HCT116 (cell line): ENCODE results near the gene CMBL. TPM values are rescaled to one million over a fixed set of nuclear protein-coding genes. Genes with fewer than 3 reads are reported as not detected.

Experiments used
- ATAC-seq: fragments of 200-7000 bp; cut with Tn5 transposase; 2 replicates; pipeline ENCODE4 v1.9.1; 2020; ENCODE audit warnings: mild to moderate bottlenecking, moderate library complexity
- BruUV-seq: library from RNA; stranded (reverse); fragments of 400-500 nt; replicated peaks from 2 replicates; lab custom pipeline; 2021; lab: Mats Ljungman, UMichigan
- CTCF ChIA-PET: fragments of 300-600 bp; sonication (Branson Sonifier 250); formaldehyde crosslinking; loops from one replicate; lab custom pipeline; 2021; ENCODE audit warnings: antibody characterized with exemption; lab: Charles Lee
- POLR2A ChIA-PET: fragments of 300-600, 350-600 bp; sonication (Branson Sonifier 250); formaldehyde crosslinking; loops from one replicate; lab custom pipeline; 2021; ENCODE audit warnings: antibody characterized with exemption; lab: Charles Lee
- RAD21 ChIA-PET, 2 experiments: fragments of 300-600 bp; sonication (Branson Sonifier 250); formaldehyde crosslinking; loops; one replicate each; lab custom pipeline; 2023; ENCODE audit warnings: low total read pairs in 2 of 2; ENCODE audit not compliant: uncharacterized antibody in 2 of 2, unreplicated experiment in 2 of 2, low non-redundant PET in 1 of 2; lab: Charles Lee
- DNase-seq: peaks from one replicate; pipeline ENCODE4 v3.0.0-alpha.2; 2010; ENCODE audit warnings: low read depth, low spot score
- H2AFZ ChIP-seq: fragments of 200-600 bp; shearing (Covaris generic), sonication (generic); 2 replicates; pipeline ENCODE4 v1.6.1; 2017; ENCODE audit warnings: low read depth, mixed run types, mixed read lengths, antibody characterized with exemption, low read length; ENCODE audit not compliant: poor library complexity, severe bottlenecking
- H3K27ac ChIP-seq: 2 replicates; pipeline ENCODE4 v1.5.1; 2012; ENCODE audit warnings: low read depth, low read length
- H3K27me3 ChIP-seq: fragments of 200-600 bp; sonication (generic); 2 replicates; pipeline ENCODE4 v1.6.1; 2016; ENCODE audit warnings: mixed run types, low read length, mixed read lengths; ENCODE audit not compliant: insufficient read depth
- H3K36me3 ChIP-seq, 2 experiments: fragments of 200-500 bp in 1 of 2; fragments of 200-600 bp in 1 of 2; sonication (Bioruptor generic) in 1 of 2; sonication (generic) in 1 of 2; 2 replicates each; pipeline versions ENCODE4 v1.5.1 to v1.6.1; 2014 to 2016; ENCODE audit warnings: low read length in 2 of 2, inconsistent platforms in 1 of 2, mixed read lengths in 1 of 2, mixed run types in 1 of 2; ENCODE audit not compliant: insufficient read depth in 2 of 2, control insufficient read depth in 1 of 2
- H3K4me1 ChIP-seq, 2 experiments: fragments of 200-600 bp in 1 of 2; sonication (generic) in 1 of 2; 2 replicates each; pipeline versions ENCODE4 v1.5.1 to v1.6.1; 2012 to 2017; ENCODE audit warnings: low read length in 2 of 2, inconsistent platforms in 1 of 2, mild to moderate bottlenecking in 1 of 2, mixed read lengths in 1 of 2, mixed run types in 1 of 2, moderate library complexity in 1 of 2; ENCODE audit not compliant: insufficient read depth in 2 of 2, control insufficient read depth in 1 of 2
- H3K4me2 ChIP-seq: fragments of 200-600 bp; sonication (generic); 2 replicates; pipeline ENCODE4 v1.6.1; 2017; ENCODE audit warnings: mixed run types, low read length, mixed read lengths
- H3K4me3 ChIP-seq, 2 experiments: fragments of 200-600 bp in 1 of 2; sonication (generic) in 1 of 2; replicated peaks in 1 of 2; 2 replicates each; pipeline ENCODE4 v1.5.1; 2011 to 2016; ENCODE audit warnings: low read length in 2 of 2, control low read depth in 1 of 2, low read depth in 1 of 2, mild to moderate bottlenecking in 1 of 2, mixed read lengths in 1 of 2, mixed run types in 1 of 2
- H3K79me2 ChIP-seq: fragments of 200-600 bp; sonication (generic); 2 replicates; pipeline ENCODE4 v1.6.1; 2017; ENCODE audit warnings: mild to moderate bottlenecking, mixed run types, low read length, moderate library complexity, mixed read lengths; ENCODE audit not compliant: insufficient read depth
- H3K9ac ChIP-seq: fragments of 200-600 bp; sonication (generic); 2 replicates; pipeline ENCODE4 v1.6.1; 2016; ENCODE audit warnings: low read length, mixed read lengths
- H3K9me2 ChIP-seq: fragments of 200-600 bp; sonication (generic), shearing (Covaris generic); 2 replicates; pipeline ENCODE4 v1.6.1; 2017; ENCODE audit warnings: mixed run types, mild to moderate bottlenecking, moderate library complexity; ENCODE audit not compliant: insufficient read depth
- H3K9me3 ChIP-seq, 2 experiments: fragments of 200-500 bp in 1 of 2; fragments of 200-600 bp in 1 of 2; sonication (Bioruptor generic) in 1 of 2; sonication (generic) in 1 of 2; 2 replicates each; pipeline ENCODE4 v1.6.1; 2014 to 2017; ENCODE audit warnings: low read length in 2 of 2, mixed read lengths in 2 of 2, inconsistent platforms in 1 of 2, low read depth in 1 of 2, mild to moderate bottlenecking in 1 of 2, mixed run types in 1 of 2, moderate library complexity in 1 of 2; ENCODE audit not compliant: control insufficient read depth in 1 of 2, insufficient read depth in 1 of 2
- H4K20me1 ChIP-seq: fragments of 200-600 bp; sonication (generic), shearing (Covaris generic); 2 replicates; pipeline ENCODE4 v1.6.1; 2017; ENCODE audit warnings: mixed run types, mild to moderate bottlenecking, moderate library complexity; ENCODE audit not compliant: insufficient read depth
- CBX3 ChIP-seq: IDR thresholded peaks from 2 replicates; pipeline ENCODE4 v1.6.1; 2012; ENCODE audit warnings: low read depth
- CEBPB ChIP-seq: IDR thresholded peaks from 2 replicates; pipeline ENCODE4 v1.6.1; 2012; ENCODE audit warnings: low read depth
- ELF1 ChIP-seq: IDR thresholded peaks from 2 replicates; pipeline ENCODE4 v1.6.1; 2012; ENCODE audit warnings: low read depth, borderline replicate concordance
- EZH2 ChIP-seq: fragments of 200-600 bp; sonication (generic); IDR thresholded peaks from 2 replicates; pipeline ENCODE4 v1.6.1; 2017; ENCODE audit warnings: antibody characterized with exemption, mixed run types
- EZH2phosphoT487 ChIP-seq: fragments of 200-600 bp; IDR thresholded peaks from 2 replicates; pipeline ENCODE4 v1.6.1; 2018; ENCODE audit warnings: antibody characterized with exemption, borderline replicate concordance
- FOSL1 ChIP-seq: IDR thresholded peaks from 2 replicates; pipeline ENCODE4 v1.6.1; 2012; ENCODE audit warnings: low read depth
- JUND ChIP-seq: IDR thresholded peaks from 2 replicates; pipeline ENCODE4 v1.6.1; 2012
- POLR2A ChIP-seq: IDR thresholded peaks from 2 replicates; pipeline ENCODE4 v1.7.0; 2011; ENCODE audit warnings: borderline replicate concordance; ENCODE audit not compliant: insufficient read depth, insufficient read length; ENCODE audit errors: extremely low read depth
- POLR2AphosphoS5 ChIP-seq: IDR thresholded peaks from 2 replicates; pipeline ENCODE4 v1.6.1; 2011; ENCODE audit warnings: mild to moderate bottlenecking, low read depth, low read length, moderate library complexity
- RAD21 ChIP-seq: IDR thresholded peaks from 2 replicates; pipeline ENCODE4 v1.6.1; 2012; ENCODE audit warnings: low read depth, mild to moderate bottlenecking
- SP1 ChIP-seq: IDR thresholded peaks from 2 replicates; pipeline ENCODE4 v1.6.1; 2012; ENCODE audit warnings: low read depth
- SRF ChIP-seq: IDR thresholded peaks from 2 replicates; pipeline ENCODE4 v1.6.1; 2012; ENCODE audit warnings: low read depth
- ZNF274 ChIP-seq: fragments of 200-500 bp; sonication (Bioruptor generic); IDR thresholded peaks from 2 replicates; pipeline ENCODE4 v1.6.1; 2014; ENCODE audit warnings: mild to moderate bottlenecking, low read depth, low read length, inconsistent platforms
- intact Hi-C: fragments of 100-400 bp; cut with micrococcal nuclease; formaldehyde crosslinking; loops from 2 replicates; pipeline ENCODE4 v1.10.0; 2022
- total RNA-seq: library from RNA; stranded (reverse); gene quantifications from one replicate; pipeline ENCODE4 v1.2.1, GENCODE V29; 2021; ENCODE audit not compliant: unreplicated experiment
- TF ChIP-seq, protein P1 (sequence below): IDR thresholded peaks from 2 replicates; pipeline ENCODE4 v1.6.1; 2012
- TF ChIP-seq, protein P2 (sequence below), 3 experiments: fragments of 200-600 bp in 1 of 3; sonication (generic) in 1 of 3; IDR thresholded peaks in 2 of 3; conservative IDR thresholded peaks in 1 of 3; 2 replicates each; pipeline ENCODE4 v1.5.1; 2012 to 2017; ENCODE audit warnings: low read depth in 2 of 3, low read length in 2 of 3, antibody characterized with exemption in 1 of 3, borderline replicate concordance in 1 of 3, control low read depth in 1 of 3, mild to moderate bottlenecking in 1 of 3, mixed read lengths in 1 of 3, mixed run types in 1 of 3, moderate library complexity in 1 of 3; ENCODE audit not compliant: insufficient read depth in 1 of 3

Gene CMBL
- total RNA-seq, 1 experiment from 2014 or later: 51.0 TPM

GRCh38 chr5:10268100-10268499, 39.6 kb downstream of the CMBL start:
- H3K27ac ChIP-seq: no peak overlapping the region
- intact Hi-C loops: no loop called here
- RAD21 ChIA-PET: no interaction called here

More at GRCh38 chr5:10268100-10268499, 39.6 kb downstream of the CMBL start:
- BruUV-seq: no TSS peak
- H3K4me2 ChIP-seq: no peak overlapping the region
- H3K27me3 ChIP-seq: no peaks in the 10 kb centered on the region
- ChIA-PET POLR2A (no interaction called here), CTCF (no interaction called here)
- H4K20me1 ChIP-seq: no peaks in the 10 kb centered on the region; the same call in 1 of the 2 replicates
- DNase-seq: no peak
- peaks cover 0 to 12% of the 10 kb centered on the region in 2 experiments; a peak in 1 of 4 replicates for H3K4me1 ChIP-seq
- no peaks in the 10 kb centered on the region for H3K9me3 ChIP-seq
- H3K9me2 ChIP-seq: no peaks in the 10 kb centered on the region
- no peak overlapping the region for H2AFZ ChIP-seq
- TF ChIP-seq JUND: no peak
- TF ChIP-seq ZNF274: no peak
- no peak for TF ChIP-seq FOSL1
- no peak for TF ChIP-seq CBX3
- no peak for TF ChIP-seq POLR2A
- no peak for TF ChIP-seq SP1
- no peak for TF ChIP-seq RAD21
- TF ChIP-seq, protein P1, sequence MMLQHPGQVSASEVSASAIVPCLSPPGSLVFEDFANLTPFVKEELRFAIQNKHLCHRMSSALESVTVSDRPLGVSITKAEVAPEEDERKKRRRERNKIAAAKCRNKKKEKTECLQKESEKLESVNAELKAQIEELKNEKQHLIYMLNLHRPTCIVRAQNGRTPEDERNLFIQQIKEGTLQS: no peak
- TF ChIP-seq SRF: no peak
- TF ChIP-seq EZH2phosphoT487: no peak
- no peak for TF ChIP-seq EZH2
- TF ChIP-seq, protein P2, sequence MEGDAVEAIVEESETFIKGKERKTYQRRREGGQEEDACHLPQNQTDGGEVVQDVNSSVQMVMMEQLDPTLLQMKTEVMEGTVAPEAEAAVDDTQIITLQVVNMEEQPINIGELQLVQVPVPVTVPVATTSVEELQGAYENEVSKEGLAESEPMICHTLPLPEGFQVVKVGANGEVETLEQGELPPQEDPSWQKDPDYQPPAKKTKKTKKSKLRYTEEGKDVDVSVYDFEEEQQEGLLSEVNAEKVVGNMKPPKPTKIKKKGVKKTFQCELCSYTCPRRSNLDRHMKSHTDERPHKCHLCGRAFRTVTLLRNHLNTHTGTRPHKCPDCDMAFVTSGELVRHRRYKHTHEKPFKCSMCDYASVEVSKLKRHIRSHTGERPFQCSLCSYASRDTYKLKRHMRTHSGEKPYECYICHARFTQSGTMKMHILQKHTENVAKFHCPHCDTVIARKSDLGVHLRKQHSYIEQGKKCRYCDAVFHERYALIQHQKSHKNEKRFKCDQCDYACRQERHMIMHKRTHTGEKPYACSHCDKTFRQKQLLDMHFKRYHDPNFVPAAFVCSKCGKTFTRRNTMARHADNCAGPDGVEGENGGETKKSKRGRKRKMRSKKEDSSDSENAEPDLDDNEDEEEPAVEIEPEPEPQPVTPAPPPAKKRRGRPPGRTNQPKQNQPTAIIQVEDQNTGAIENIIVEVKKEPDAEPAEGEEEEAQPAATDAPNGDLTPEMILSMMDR (IDR thresholded peaks at IDR 0.05 in 2 of 3, conservative IDR thresholded peaks at IDR 0.05 in 1 of 3; ENCODE audit: borderline replicate concordance in 1 of 3, insufficient read depth in 1 of 3, low read depth in 2 of 3, low read length in 2 of 3): no peak
- no peak for TF ChIP-seq POLR2AphosphoS5
- TF ChIP-seq CEBPB: no peak
- no peak for TF ChIP-seq ELF1
- TF ChIP-seq, all 23 proteins: peak for 0
- no peak overlapping the region for H3K9ac ChIP-seq
- ATAC-seq: no peak
- H3K79me2 ChIP-seq: no peaks in the 10 kb centered on the region; the same call in 1 of the 2 replicates
- H3K4me3 ChIP-seq: no peak overlapping the region
- peaks cover 16 to 21% of the 10 kb centered on the region in 2 experiments; a peak in 3 of 4 replicates for H3K36me3 ChIP-seq
